T-helper 1 cell treated with Interleukin-12 subunit alpha and Interleukin-12 subunit beta and Interleukin-4 antibody, amounts not matched to agents 30 ng/mL and 1 ng/mL, for 36 hours (primary cell): Measurements from ENCODE around the gene SVIP. TPM values are rescaled to one million over a fixed set of nuclear protein-coding genes. Genes with fewer than 3 reads are reported as not detected.

Source experiments
- intact Hi-C: fragments of 100-400 bp; cut with micrococcal nuclease; formaldehyde crosslinking; loops from one replicate; pipeline ENCODE4 v1.15.1; 2024
- total RNA-seq: library from RNA; stranded (reverse); gene quantifications from 2 replicates; pipeline ENCODE4 v1.2.3, GENCODE V29; 2022

SVIP gene
- total RNA-seq, 1 donor from 2014 or later = 34.2 TPM

DNA sequence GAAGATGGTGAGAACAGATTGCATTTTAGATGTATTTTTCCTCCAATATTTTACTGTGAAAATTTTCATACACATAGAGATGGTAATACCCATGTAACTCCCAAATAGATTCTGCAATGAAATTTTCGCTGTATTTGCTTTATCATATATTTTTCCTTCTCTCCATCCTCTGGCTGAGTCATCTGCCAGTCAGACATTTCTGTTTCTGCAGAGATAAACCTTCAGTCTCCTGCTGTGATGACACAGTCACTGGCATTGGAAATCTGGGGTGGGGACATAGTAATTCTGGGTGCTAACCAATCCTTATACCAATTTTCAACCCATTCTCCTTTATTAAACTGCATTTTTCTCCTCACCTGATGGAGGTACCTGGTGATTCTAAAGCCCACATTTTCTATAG lies 33.7 kb downstream of the SVIP start:
- intact Hi-C loops = no loop called here

DNA sequence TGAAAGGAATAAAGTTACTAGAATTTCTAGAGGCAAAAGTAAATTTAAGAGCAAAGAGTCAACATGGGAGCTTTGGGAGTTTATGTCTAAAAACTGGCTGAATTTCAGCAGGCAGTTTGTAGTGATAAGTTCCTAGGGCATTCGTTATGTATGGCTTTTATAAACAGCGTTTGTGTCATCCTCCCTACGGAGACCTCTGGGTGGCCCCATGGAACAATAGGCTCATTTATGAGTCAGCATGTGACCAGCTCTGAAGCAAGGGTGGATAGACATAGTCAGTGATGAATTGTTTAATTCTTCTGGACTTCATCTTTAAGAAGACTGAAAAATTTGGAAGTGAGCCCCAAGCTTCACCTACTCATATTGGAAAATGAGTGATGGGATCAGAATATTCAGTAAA lies 37.1 kb downstream of the SVIP start:
- intact Hi-C loops = no loop called here

DNA sequence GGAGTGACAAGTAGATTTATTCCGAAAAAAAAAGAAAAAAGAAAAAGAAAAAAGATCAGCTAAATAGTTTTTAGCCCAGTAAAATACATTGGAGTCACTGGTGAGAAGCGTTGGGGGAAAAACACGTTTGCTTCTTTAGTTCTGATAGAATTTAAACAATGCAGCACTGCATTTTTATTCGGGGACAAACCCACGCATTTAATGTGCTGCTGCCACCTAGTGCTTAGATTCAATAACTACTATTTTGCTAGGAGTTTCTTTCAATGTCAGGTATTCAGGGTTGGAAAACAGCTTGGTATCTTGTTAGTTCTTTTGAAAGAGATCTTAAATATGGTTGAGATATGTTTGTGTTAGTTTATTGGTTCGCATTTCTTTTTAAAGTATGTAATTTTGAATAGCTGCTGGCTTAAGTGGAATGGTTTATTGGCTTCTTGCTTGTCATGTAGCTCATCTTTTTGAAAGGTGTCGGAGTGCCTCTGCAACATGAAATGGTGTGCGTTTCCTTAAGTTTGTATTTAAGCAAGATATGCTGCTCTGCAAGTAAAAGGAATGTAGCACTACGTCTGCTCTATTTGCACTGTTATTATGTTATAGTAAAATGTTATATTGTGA lies 41.9 kb downstream of the SVIP start:
- intact Hi-C loops = loop anchor here (1.0 to 10.0 kb wide), 7 partner anchors 41 to 617 kb away; partner anchors contain the start of genes FANCF and SVIP

DNA sequence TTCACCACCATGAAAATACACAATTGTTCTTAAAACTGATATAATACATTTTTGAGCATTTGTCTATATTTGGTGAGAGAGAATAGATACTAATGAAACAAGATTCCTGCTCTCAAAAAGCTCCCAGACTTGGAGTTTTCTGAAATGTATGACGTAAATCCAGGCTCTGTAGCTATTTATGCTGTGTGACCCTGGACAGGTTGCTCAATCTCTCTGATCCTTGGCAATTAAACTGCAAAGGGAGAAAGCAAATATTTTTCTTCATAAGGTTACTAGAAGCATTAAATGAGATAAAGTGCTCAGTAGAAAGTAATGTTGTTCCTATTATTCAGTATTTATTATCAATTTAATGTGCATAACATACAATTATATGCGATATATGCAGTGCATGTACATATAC lies 42.5 kb downstream of the SVIP start:
- intact Hi-C loops = loop anchor here (1.0 to 10.0 kb wide), 7 partner anchors 42 to 617 kb away; partner anchors contain the start of genes FANCF and SVIP

DNA sequence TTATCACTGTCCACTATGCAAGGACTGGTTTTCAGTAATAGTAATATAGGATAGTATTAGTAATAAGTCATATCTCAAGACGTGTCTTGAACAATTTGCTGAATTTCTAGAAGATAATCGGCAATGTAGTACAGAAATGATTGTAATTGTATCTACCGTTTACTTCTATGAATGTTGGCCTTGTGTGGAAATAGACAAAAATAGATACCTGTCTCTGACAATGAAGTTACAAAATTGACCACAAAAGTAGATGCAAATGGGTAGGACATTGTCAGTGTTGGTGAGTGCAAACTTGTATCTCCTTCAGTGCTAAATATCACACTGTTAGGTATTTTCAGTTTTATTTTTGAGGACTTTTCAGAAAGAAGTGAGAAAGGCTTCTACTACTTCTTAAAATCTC lies 43.1 kb downstream of the SVIP start:
- intact Hi-C loops = loop anchor here (2.0 to 10.0 kb wide), 3 partner anchors 42 to 362 kb away; partner anchors contain the start of genes FANCF and SVIP

DNA sequence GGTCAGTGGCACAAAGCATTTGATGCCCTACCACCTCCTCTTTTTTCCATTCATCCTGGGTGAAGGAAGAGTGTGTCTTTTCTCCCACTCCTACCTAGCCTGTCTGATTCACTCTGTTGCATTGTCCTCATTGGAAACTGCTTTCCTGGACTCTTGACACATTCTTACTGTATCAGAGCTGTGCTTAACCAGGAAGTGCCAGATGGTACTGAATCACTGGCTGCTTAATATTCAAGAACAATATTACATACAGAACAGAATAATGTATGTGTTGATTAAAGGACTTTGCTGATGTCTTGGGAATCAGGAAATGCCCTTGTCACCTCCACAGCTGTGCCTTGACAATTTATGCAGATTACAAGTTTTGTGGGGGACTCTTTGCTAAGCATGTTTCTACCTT lies 44.4 kb downstream of the SVIP start:
- intact Hi-C loops = loop anchor here (5.0 to 10.0 kb wide), 2 partner anchors 158 to 360 kb away; partner anchors contain the start of gene FANCF

DNA sequence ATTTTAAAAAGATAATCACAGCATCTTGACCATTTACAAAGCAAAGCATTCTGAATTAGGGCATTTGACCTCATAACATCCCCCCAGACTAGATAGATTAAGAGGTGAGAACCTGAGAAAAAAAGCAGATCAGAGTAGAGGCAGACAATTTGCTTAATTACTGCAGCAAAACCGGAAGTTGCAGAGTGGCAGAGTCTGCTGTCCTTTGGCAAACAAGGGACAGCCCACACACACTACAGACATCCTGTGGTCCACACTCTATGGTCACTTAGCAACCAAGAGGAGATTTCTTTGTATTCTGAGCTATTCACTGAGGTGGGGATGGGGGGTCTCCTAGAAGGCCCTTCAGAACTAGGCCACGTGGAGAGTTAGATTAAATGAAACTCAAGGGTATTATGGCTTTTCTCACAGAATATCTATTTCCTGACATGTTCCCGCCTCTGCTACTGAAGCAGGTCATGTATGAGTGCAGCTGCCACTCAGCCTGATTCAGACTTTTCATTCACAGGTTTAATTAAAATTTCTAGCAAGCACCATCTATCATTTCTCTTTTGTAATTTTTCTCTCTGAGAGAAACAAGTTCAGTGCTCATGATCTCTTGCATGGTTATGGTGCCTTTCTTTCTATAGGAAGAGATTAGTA lies 48.5 kb downstream of the SVIP start:
- intact Hi-C loops = loop anchor here (10.0 kb wide), 1 partner anchor 356 kb away; no protein-coding TSS in a partner anchor

DNA sequence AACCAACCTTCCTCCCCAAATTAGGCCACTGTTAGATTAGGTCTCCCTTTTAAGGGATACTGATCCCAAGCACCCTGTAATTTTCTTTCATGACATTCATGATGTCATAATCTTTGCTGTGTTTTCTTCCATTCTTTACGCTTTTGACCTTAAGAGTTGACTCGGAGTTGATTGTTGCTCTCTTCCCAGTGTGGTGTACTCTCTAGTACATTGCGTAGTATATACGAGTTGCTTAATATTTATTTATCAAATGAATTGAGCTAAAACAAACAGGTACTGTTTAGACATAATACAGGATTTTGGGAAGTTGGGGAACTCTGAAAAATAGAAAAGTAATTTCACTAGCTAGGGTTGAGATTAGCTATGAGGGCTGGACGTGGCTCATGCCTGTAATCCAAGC lies 49.8 kb downstream of the SVIP start:
- intact Hi-C loops = loop anchor here (10.0 kb wide), 1 partner anchor 355 kb away; no protein-coding TSS in a partner anchor

DNA sequence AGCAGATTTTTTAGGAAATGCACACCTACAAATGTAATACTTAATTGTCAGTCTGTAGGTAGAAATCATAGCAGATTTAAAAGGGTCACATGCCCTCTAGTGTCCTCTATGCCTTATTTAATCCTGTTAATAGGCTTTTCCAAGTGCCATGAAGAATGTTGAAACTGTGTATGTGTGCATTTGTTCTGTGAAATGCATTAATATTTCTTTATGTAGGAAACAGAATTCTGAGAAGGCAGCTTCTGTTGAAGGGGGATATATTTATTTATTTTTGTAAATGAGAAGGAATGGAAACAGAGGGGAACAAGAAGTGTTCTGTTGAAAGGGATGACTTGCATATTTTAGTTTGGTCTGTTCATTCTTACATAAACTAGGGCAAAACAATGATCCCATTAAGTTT lies 51.0 kb downstream of the SVIP start:
- intact Hi-C loops = no loop called here

DNA sequence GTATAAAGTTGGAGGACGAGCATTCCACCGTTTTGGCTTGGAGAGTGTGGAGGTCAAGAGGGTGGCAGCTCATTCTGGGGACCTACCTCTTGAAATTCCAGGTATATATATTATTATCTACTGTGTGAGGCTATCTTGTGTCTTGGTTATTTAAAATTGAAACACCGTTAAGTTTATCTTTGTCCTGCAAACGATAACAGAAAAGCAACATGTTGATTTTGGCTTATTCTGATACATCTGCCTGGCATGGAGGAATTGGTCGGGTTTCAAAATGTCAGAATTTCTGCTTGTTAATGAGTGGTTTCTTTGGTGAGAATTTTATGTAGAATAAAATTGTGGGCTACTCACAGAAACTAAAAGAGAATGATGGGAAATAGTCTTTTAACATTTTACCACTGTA lies 54.4 kb downstream of the SVIP start:
- intact Hi-C loops = no loop called here

DNA sequence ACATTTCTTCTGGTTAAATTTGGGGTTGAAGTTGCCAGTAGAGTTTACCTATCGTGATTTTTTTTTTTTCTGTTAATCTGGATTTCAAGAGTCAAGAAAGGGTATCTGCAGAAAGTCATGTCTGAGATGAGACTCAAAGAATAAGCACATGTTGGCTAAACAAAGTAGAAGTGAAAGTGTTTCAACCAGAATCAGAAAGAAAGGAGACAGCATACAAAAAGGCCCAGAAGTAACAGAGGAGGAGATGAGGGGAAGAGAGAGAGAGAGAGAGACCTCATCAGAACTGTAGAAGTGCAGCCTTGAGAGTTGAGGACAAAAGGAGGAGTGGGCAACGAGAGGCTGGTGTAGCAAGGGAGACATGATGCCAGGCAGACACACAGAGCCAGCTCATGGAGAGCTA lies 54.9 kb downstream of the SVIP start:
- intact Hi-C loops = no loop called here

DNA sequence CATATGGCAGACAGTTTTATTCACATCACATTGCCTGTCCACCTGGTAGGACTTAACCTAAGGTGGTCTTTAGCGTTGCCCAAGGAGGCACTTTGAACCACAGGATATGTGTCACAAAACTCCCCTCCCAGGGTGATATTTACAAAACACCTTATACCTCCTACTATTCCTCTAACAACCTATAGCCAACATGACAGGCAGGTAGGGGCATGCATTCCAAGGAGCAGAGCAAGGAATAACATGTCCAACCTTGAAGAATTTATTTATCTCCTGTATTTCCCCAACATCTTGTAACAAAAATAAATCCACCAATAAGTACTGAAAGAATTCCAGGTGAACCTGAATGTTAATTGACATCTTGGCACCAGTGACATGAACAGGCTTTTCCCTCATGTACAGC lies 60.5 kb downstream of the SVIP start:
- intact Hi-C loops = no loop called here

Other genes with a start within 250 kb of the SVIP start
- gene FANCF, start 204.0 kb downstream of the SVIP start, total RNA-seq = 16.2 and 18.2 TPM in 2 replicates
- gene GAS2, start 163.2 kb downstream of the SVIP start, total RNA-seq = 2.0 and 2.9 TPM in 2 replicates
- gene CCDC179, start 30.7 kb upstream of the SVIP start, total RNA-seq = not detected in 2 replicates